GM18499 (cell line): ENCODE data around the gene ZDHHC22.

Experiments used
- ATAC-seq: cut with Tn5 transposase; IDR thresholded peaks from one replicate; pipeline ENCODE4 v1.9.1; 2021; ENCODE audit warnings: moderate number of reproducible peaks; ENCODE audit not compliant: insufficient read depth, unreplicated experiment

ZDHHC22 gene

GRCh38 chr14:77158175-77158881, 16.7 kb upstream of the ZDHHC22 start:
- no peak for ATAC-seq

DNA sequence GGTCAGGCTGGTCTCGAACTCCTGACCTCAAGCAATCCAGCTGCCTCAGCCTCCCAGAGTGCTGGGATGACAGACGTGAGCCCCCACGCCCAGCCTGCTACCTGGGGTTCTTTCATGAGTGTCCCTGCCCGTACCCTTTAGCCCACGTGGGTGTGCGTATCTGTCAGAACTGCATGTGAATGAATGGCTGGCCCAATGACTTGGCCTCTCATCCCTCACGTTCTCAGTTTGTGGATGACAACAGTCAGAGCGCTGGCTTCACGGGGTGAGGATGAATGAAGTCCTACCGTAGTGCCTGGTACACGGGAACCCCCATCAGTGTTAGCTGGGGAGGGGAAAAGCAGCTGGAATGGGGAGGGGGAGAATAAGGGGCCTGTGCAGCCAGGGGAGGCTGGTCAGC, 16.1 kb upstream of the ZDHHC22 start:
- ATAC-seq: no peak

- no peak for ATAC-seq
Observed at GRCh38 chr14:77155083-77155482, 13.5 kb upstream of the ZDHHC22 start.

DNA sequence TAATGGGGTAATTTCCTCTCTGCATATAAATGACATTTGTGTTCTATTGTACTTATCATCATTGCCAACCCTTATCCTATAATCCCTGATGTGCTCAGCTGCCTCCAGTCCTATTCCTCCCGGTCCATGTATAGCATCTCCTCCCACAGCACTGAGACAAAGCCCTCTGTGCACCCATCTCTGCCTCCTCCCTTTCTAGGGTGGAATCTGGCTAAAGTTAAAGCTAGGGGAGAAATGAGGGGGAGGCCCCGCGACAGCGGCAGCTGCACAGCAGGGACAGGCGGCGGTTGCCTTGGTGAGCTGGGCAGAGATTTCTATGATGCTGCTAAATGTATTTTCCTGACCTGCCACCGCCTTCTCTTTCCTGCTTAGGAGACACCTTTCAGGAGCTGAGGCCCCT, 12.8 kb upstream of the ZDHHC22 start:
- ATAC-seq: no peak

DNA sequence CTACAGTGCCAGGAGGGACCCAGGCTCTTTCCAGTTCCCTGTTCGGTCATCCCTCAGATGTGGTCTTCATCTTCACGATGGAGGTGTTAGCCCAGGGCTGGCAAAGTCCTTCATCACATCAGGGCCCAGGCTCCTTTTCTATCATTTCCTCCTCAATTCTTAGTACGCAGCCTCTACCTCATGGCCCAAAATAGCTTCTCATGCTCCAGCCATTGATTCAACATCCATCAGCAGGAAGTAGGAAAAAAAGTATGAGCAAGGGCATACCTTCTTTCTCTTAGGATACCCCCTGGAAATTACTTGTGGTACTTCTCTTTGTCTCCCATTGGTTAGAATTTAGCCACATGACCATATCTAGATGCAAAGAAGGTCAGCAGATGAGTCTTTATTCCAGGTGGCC, 12.2 kb upstream of the ZDHHC22 start:
- no peak for ATAC-seq

DNA sequence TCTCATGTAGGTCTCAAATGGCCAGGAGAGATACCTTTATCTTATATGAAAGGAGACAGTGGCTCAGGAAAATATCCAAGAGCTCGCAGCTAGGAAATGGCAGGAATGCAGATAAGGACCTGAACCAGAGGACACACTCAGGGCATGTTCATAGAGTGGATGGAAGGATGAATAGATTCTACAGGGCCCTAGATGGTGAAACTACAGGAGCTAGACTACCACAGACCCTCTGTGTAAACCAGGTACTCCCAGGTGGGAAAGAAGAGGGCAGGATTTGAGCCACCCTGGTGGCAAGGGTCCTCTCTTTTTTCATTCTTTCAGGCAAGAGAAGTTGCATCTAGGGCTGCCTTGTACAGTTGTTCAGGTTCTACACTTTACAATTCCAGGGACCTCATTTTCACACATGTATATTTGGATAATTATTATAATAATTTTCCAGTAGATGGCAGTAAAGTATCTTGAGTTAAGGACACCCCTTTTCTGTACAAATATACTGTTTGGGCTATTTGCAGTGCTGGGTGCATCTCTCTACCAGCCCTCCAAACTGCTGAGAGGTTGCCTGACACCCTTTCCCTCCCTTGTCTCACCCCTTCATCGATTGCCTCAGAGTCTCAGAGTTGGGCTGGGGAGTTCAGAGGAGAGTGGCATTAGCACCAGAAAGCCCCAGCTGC, 10.5 kb upstream of the ZDHHC22 start:
- no peak for ATAC-seq

DNA sequence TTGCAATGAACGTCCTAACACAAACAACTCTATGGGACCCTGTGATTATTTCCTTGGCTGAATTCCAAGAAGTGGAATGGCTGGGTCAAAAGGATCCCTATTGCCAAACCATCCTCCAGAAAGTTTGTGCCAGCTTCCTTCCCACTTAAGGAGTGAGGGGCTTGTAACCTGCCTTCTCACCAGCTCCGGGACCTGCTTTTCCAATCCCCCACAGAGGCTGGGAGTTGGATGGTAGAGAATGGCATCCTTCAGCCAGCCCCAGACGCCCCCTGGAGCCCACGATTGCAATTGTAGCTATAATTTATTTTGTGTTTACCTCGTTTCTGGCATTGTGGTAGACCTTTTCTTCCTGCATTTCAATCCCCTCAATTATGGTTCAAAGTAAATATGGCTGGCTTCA, 9.7 kb upstream of the ZDHHC22 start:
- no peak for ATAC-seq

DNA sequence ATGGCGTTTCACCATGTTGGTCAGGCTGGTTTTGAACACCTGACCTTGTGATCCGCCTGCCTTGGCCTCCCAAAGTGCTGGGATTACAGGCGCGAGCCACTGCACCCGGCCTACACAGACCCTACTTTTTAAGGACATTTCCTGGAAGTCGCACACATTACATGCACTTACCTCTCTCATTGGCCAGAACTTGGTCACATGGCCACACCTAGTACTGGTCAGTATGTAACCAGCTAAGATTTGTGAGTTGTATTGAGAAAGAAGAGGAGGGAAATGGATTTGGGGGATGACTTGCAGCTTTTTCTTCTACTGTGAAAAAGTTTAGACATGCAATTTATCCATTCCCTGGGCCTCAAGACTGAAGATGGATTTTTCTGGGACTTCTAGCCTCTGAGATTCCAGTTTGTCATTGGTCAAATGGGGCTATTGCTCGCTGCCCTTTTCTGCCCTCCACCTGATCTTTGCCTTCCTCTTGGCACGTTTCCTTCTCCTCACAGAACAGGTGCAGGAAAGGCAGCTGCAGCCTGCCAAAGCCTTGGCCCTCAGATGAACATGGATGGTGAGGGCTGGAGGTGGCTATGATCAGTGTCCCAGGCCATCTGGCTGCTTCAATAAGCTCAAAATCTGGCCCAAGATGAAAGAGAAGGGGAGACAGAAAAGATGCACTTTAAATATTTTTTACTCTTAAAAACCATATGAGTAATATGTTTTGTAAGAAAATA, 7.1 kb upstream of the ZDHHC22 start:
- no peak for ATAC-seq

GRCh38 chr14:77145975-77146740, 4.6 kb upstream of the ZDHHC22 start:
- no peak for ATAC-seq

DNA sequence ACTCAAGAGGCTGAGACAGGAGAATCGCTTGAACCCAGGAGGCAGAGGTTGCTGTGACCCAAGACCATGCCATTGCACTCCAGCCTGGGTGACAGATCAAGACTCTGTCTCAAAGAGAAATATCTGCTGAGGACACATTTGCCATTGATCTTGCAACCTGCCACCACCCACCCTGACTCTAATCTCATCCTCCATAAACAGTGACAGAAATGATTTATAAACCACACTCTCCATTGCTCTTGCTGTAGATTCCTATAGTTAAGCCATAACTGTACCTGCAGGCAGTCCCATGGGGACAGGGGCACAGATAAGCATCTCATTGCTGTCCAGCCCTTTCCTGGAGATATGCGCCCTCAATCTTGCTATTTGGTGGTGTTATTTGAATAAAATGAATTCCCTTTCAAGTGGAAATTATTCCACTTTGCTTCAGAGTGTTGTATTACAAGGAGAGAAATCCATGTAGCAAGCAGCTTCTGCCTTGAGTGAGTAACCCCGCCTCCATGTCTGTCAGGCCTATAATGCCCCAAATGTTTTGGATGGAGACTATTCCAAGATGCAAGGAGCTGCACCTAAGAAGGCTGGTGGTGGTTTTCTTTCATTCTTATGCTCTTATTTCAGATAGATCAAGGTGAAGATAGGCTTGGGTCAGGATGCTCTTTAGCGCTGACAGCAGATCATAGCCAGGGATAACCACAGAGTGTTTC, 3.0 kb upstream of the ZDHHC22 start:
- ATAC-seq: no peak

DNA sequence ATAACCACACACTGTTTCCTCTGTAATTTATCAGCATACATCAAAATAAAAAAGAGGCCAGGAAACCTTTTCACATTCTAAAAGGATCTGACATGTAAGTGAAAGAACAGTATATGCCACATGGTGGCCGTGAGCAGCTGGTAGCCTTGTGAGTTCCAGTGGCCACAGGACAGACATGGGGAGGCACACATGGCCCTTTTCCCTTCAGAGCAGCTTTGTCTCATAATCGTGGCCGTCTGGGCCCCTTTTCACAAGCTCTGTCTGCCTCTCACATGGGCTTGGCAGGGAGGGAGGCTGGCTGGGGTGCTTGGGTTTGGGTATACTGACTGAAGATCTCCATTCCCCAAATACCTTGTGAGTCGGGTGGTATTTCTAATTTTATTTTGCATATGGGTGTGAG, 1.5 kb upstream of the ZDHHC22 start:
- no peak for ATAC-seq

GRCh38 chr14:77142005-77142800, 612 bp upstream of the ZDHHC22 start:
- no peak for ATAC-seq

DNA sequence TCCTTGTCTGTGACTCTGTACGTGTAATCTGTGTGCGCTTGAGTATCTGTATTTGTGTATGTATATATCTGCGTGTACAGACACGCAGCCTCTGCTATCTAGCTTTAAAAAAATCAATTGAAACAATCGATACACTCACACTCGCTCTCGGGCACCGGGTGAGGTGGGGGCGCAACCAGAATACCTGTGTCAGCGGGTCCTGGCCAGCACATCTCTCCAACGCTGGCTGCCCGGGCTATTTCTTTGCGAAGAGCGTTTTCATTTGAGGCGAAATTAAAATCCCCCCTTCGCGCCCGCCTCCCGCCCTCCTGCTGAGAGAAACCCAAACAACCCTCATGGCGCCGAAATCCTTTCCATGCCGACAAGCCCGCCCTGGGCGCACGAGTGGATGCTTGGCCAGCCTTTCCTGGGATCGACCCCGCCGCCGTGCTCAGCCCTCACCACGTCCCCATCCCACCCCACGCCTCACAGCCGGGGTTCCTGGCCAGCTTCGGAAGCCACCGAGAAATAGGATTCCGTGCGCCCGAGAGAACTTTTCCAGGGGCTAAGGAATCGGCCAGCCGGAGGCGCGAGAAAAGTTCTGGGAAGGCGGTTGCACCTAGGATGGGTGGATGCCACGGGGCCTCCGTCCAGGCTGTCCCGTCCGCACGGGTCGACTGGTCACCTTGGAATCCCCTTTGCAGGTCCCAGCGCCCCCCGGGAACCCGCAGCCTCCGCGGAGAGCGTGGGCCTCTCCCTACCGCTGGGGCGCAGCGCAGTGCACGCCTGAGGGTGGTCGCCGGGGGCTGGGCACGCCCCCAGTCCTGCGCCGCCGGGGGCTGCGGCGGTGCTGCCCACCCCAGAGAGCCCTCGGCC, 1.0 kb downstream of the ZDHHC22 start:
- ATAC-seq: no peak

DNA sequence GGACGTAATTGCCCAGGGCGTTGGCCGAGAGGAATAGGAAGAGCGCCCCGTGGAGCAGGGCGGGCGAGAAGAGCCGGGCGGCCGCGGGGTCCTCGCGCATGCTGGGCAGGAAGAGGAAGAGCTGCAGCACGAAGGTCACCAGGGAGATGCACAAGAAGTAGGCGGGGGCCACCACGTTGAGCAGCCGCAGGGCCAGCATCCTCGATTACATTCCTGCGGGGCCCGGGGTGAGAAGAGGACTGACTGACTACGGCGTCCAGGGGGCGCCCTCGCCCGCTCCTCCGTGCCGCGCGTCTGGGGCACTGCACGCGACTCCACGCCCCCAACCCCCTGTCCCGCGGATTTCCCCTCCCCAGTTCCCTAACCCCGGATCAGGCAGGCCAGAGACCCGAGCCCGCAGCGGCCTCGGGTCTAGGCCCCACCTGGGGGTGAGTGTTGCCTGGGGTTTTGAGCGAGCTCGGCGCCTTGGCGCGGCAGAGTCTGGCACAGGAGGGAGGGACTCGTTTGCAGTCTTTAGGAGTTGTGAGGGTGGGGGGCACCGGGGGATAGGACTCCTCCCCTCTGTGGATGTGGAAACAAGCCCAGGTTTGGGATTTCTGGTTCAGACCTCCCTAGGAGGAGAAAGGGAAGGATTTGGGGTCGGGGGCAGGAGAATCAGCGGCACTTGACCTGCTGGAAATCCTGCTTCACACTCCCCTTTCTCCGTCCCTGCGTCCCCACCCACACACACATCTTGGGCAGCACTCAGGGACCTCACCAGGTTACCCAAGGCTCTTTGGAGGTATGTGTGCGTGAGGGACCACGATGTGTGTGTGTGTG, 1.8 kb downstream of the ZDHHC22 start:
- ATAC-seq: no peak

DNA sequence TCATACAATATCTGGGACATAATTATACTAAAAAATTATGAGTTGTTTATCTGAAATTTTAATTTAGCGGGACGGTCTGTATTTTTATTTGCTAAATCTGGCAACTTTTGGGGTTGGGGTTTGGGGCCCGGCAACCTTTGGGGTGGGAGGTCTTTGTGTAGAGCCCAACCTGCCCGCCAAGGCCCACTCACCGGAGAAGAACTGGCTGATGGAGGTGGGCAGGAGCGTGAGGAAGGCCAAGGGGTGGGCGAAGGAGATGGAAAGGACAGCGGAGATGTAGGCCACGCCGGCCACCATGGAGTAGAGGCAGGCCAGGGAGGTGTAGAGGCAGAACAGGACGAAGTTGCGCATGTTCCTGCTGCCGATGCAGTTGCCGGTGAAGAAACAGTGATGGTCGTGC, 2.6 kb downstream of the ZDHHC22 start:
- ATAC-seq: no peak

- no peak for ATAC-seq
Observed at GRCh38 chr14:77133720-77134338, 7.8 kb downstream of the ZDHHC22 start.

- no peak for ATAC-seq
Observed at GRCh38 chr14:77131871-77132486, 9.6 kb downstream of the ZDHHC22 start.
